Right cardiac atrium (tissue), 5 donors: ENCODE results near the gene AMFR. TPM values are rescaled to one million over a fixed set of nuclear protein-coding genes. Genes with fewer than 3 reads are reported as not detected.

Experiments used
- ATAC-seq, 2 donors: fragments of 200-7000 bp; cut with Tn5 transposase; one replicate each; pipeline versions ENCODE4 v1.8.0 to v1.9.1; 2020; ENCODE audit warnings: moderate library complexity in 2 of 2, mild to moderate bottlenecking in 1 of 2
- DNase-seq, 3 donors: peaks; one replicate each; pipeline ENCODE4 v3.0.0-alpha.2; 2020
- H3K27ac ChIP-seq: one replicate; pipeline ENCODE4 v1.5.1; 2013; ENCODE audit warnings: mild to moderate bottlenecking, low read length, control low read depth, moderate library complexity
- H3K27me3 ChIP-seq: one replicate; pipeline ENCODE4 v1.6.1; 2013; ENCODE audit not compliant: control insufficient read depth, insufficient read depth
- H3K4me1 ChIP-seq: one replicate; pipeline ENCODE4 v1.6.1; 2013; ENCODE audit warnings: low read length; ENCODE audit not compliant: control insufficient read depth, insufficient read depth
- H3K4me3 ChIP-seq: one replicate; pipeline ENCODE4 v1.5.1; 2013; ENCODE audit warnings: low read length, control low read depth
- H3K9me3 ChIP-seq: one replicate; pipeline ENCODE4 v1.6.1; 2013; ENCODE audit warnings: low read length; ENCODE audit not compliant: control insufficient read depth
- WGBS: extraction: QIAGEN DNeasy Blood & Tissue Kit; methylation state at CpG from one replicate; pipeline ENCODE4 v1.1.7; 2013; 5-methylcytosine and 5-hydroxymethylcytosine counted together
- intact Hi-C, 4 donors: fragments of 100-400 bp; cut with DNase I; formaldehyde crosslinking; loops; one replicate each; pipeline versions ENCODE4 v1.11.0 to v1.14.0; 2022 to 2023
- long read RNA-seq, 4 donors: library from polyadenylated mRNA; unstranded; transcript quantifications; one replicate each; pipeline ENCODE4 v2.0.0, GENCODE V29; 2020 to 2021
- polyA plus RNA-seq: library from polyadenylated mRNA; stranded (reverse); fragments of 200-250 nt; gene quantifications from one replicate; pipeline ENCODE4 v1.2.3, GENCODE V29; 2013
- total RNA-seq, 4 donors: library from RNA; stranded (reverse); fragmentation: NEBNext Ultra II Directional; extraction: Animal tissue kit (Norgen Biotek cat#: 25700); gene quantifications; one replicate each; pipeline ENCODE4 v1.2.1, GENCODE V29; 2021
- donor health status: healthy with polysubstance abuse.
- donor health status: DM: no; HTN: yes; CAD: no.
- donor health status: DM: no; HTN: no; CAD: no.
- donor health status: DM: no; HTN: yes; CAD: no; lungs with severe emphysema.
- donor health status: DM: yes; HTN: yes; CAD: no.

AMFR gene
- 100 to 1,000 TPM in 1 of 4 donors, 10 to 100 TPM in 3; 88.7 to 103 (median 93.5) TPM for total RNA-seq
- 52.3 TPM for polyA plus RNA-seq
- long read RNA-seq, donor 1, transcript AMFR-208 (1 exons, 1,844 nt) = minor isoform, 25 of 238 reads
- long read RNA-seq, donor 1, transcript AMFR-201 (14 exons, 3,600 nt) = major isoform, 197 of 238 reads
- long read RNA-seq, donor 1, transcript AMFR-210 (2 exons, 1,230 nt) = minor isoform, 6 of 238 reads
- long read RNA-seq, donor 1, partial matches to known transcripts = 6 of 238 reads
- long read RNA-seq, donor 1, other reads (novel, unspliced or antisense) = 3 of 238 reads
- long read RNA-seq, donor 2, transcript AMFR-208 (1 exons, 1,844 nt) = minor isoform, 10 of 53 reads
- long read RNA-seq, donor 2, transcript AMFR-201 (14 exons, 3,600 nt) = major isoform, 36 of 53 reads
- long read RNA-seq, donor 2, partial matches to known transcripts = 1 of 53 reads
- long read RNA-seq, donor 2, other reads (novel, unspliced or antisense) = 3 of 53 reads
- long read RNA-seq, donor 3, transcript AMFR-201 (14 exons, 3,600 nt) = major isoform, 21 of 93 reads
- long read RNA-seq, donor 3, transcript AMFR-208 (1 exons, 1,844 nt) = minor isoform, 5 of 93 reads
- long read RNA-seq, donor 3, transcript AMFR-210 (2 exons, 1,230 nt) = minor isoform, 16 of 93 reads
- long read RNA-seq, donor 3, partial matches to known transcripts = 6 of 93 reads
- long read RNA-seq, donor 3, other reads (novel, unspliced or antisense) = 45 of 93 reads
- long read RNA-seq, donor 4, transcript AMFR-201 (14 exons, 3,600 nt) = major isoform, 42 of 47 reads
- long read RNA-seq, donor 4, partial matches to known transcripts = 0 of 47 reads
- long read RNA-seq, donor 4, other reads (novel, unspliced or antisense) = 1 of 47 reads

GRCh38 chr16:56425439-56425832 is at the start of gene AMFR:
AMFR (minus strand) TSS chr16:56425545; CDS start chr16:56425327, 218 bp downstream.
- DNase-seq = peak; percentile 73 to 91 (median 89)

DNA sequence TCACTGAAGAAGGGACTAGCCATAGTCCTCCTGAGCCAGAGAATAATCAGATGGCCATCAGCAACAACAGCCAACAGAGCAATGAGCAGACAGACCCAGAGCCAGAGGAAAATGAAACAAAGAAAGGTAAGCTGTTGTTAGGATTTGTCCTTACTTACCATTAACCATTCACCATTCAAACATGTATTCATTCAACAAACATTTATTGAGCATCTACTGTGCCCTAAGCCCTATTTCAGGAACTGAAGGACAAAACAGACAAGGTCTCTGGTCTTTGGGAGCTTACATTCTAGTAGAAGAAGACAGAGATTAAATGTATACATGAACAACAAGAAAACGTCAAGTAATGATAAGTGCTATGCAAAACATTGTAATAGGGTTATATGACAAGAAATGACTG is 45.3 kb upstream of the AMFR start:
- no peak overlapping the region for H3K4me3 ChIP-seq
- no peak for DNase-seq
- 84% methylated on average over 1 of the region's 1 CpG for WGBS
- H3K27me3 ChIP-seq = no peaks in the 10 kb centered on the region
- no peak overlapping the region for H3K27ac ChIP-seq
- ATAC-seq = no peak
- H3K9me3 ChIP-seq = no peaks in the 10 kb centered on the region
- H3K4me1 ChIP-seq = no peaks in the 10 kb centered on the region
- intact Hi-C loops = no loop called here

More at GRCh38 chr16:56425439-56425832, at the start of gene AMFR:
- H3K4me1 ChIP-seq = peaks cover 3% of the 10 kb centered on the region
- no peaks in the 10 kb centered on the region for H3K9me3 ChIP-seq
- H3K27ac ChIP-seq = peak within 1 kb of the TSS; percentile 87
- peak within 1 kb of the TSS; percentile 95 for H3K4me3 ChIP-seq
- under 1% methylated on average over 57 of the region's 57 CpGs for WGBS
- ATAC-seq = peak; percentile 96
- intact Hi-C loops = no loop called here
- H3K27me3 ChIP-seq = no peaks in the 10 kb centered on the region

DNA sequence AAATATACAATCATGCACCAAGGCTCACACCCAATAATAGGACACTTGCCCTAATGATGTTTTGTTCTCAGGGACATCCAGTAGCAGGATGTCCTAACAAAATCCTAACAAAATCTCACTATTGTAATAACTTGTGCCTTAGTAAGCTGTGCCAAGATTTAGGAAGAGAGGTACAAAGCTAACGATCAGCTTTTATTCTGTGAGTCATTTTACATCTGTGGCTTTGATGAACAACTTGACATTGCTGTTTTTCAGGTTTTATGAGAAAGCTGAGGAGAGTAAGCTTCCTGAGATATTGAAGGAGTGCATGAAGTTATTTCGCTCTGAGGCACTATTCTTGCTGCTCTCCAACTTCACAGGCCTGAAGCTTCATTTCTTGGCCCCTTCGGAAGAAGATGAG is 44.9 kb upstream of the AMFR start:
- Histone ChIP-seq H3K4me1 (no peaks in the 10 kb centered on the region), H3K4me3 (no peak overlapping the region), H3K9me3 (no peaks in the 10 kb centered on the region), H3K27me3 (no peaks in the 10 kb centered on the region), H3K27ac (no peak overlapping the region)
- WGBS = 88% methylated on average over 3 of the region's 3 CpGs
- intact Hi-C loops = no loop called here
- no peak for ATAC-seq
- DNase-seq = no peak

DNA sequence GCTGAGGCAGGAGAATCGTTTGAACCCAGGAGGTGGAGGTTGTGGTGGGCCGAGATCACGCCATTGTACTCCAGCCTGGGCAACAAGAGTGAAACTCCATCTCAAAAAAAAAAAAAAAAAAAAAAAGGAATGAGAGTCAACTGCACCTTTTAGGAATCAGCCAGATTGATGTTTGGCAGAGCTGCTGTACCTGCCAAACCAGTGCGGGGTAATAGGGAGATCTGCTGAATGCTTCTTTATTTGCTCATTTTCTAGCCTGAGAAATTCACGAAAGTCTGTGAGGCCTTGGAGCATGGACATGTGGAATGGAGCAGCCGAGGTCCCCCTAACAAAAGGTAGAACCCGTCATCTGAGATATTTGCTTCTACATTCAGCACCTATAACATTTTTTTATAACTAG is 44.4 kb upstream of the AMFR start:
- no peak for DNase-seq
- WGBS = 96% methylated on average over 7 of the region's 7 CpGs
- ATAC-seq = no peak
- no peak overlapping the region for H3K4me3 ChIP-seq
- no peaks in the 10 kb centered on the region for H3K9me3 ChIP-seq
- no peaks in the 10 kb centered on the region for H3K27me3 ChIP-seq
- H3K27ac ChIP-seq = no peak overlapping the region
- H3K4me1 ChIP-seq = no peaks in the 10 kb centered on the region
- intact Hi-C loops = no loop called here

DNA sequence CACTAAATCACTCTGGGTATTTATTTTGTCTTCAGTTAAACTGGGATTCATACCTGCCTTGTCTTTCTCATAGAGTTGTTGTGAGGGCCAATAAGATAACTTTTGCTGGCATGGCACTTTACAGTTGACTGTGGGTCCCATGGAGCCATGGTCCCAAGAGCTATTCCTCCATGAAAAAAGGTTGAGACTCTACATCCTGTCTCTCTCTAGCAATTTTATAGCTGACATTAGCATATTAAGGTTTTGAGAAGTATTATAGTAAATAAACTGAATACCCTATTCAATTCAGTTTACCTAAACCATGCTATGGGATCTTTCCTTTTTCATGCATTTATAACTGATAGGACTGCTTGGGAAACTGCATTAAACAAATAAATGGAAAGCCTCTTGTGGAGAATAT is 43.5 kb upstream of the AMFR start:
- no peak for DNase-seq
- Histone ChIP-seq H3K27me3 (no peaks in the 10 kb centered on the region), H3K4me3 (no peak overlapping the region), H3K9me3 (no peaks in the 10 kb centered on the region), H3K4me1 (no peaks in the 10 kb centered on the region), H3K27ac (no peak overlapping the region)
- intact Hi-C loops = no loop called here
- no peak for ATAC-seq

GRCh38 chr16:56466344-56466743 is 41.0 kb upstream of the AMFR start:
- H3K4me1 ChIP-seq = no peaks in the 10 kb centered on the region
- over 99% methylated on average over 2 of the region's 2 CpGs for WGBS
- H3K27me3 ChIP-seq = no peaks in the 10 kb centered on the region
- no peak for ATAC-seq
- DNase-seq = no peak
- no peak overlapping the region for H3K4me3 ChIP-seq
- no peaks in the 10 kb centered on the region for H3K9me3 ChIP-seq
- intact Hi-C loops = no loop called here
- no peak overlapping the region for H3K27ac ChIP-seq

- WGBS = 97% methylated on average over 6 of the region's 6 CpGs
- ATAC-seq = no peak
- no peaks in the 10 kb centered on the region for H3K9me3 ChIP-seq
- intact Hi-C loops = no loop called here
- H3K4me1 ChIP-seq = no peaks in the 10 kb centered on the region
- no peak overlapping the region for H3K27ac ChIP-seq
- no peak for DNase-seq
- no peaks in the 10 kb centered on the region for H3K27me3 ChIP-seq
- H3K4me3 ChIP-seq = no peak overlapping the region
Measured at GRCh38 chr16:56463153-56463552, 37.8 kb upstream of the AMFR start.

DNA sequence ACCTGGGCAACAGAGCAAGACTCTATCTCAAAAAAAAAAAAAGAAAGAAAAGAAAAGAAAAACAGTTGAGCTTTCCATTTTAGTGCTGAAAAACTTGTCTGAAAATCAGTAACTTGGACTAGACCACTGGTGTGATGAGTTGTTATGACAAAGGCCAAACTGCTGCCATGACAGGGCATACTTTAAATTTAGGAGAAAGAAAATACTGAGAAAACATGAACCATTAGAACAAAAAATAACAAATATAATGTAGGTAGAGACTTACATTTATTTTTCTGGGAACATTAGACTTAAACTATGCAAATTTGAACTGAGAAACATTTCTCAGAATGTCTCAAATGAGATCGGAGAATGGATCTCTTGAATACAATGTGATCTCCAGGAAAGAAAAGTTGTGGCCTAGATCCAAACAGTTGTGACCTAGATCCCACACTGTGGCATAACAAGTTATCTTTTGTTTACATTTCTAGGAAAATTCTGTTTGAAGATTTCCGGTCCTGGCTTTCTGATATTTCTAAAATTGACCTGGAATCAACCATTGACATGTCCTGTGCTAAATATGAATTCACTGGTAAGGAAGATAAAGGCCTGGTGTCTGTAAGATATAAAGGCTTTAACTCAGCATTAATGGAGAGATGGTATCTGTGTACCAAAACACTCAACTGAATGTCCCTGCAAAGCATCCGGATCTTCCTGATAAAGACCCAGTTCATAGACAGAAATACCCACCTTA is 36.9 kb upstream of the AMFR start:
- no peaks in the 10 kb centered on the region for H3K9me3 ChIP-seq
- intact Hi-C loops = no loop called here
- DNase-seq (no peak), ATAC-seq (no peak)
- H3K27ac ChIP-seq = no peak overlapping the region
- 74% methylated on average over 3 of the region's 3 CpGs for WGBS
- H3K4me3 ChIP-seq = no peak overlapping the region
- H3K27me3 ChIP-seq = no peaks in the 10 kb centered on the region
- H3K4me1 ChIP-seq = no peaks in the 10 kb centered on the region

DNA sequence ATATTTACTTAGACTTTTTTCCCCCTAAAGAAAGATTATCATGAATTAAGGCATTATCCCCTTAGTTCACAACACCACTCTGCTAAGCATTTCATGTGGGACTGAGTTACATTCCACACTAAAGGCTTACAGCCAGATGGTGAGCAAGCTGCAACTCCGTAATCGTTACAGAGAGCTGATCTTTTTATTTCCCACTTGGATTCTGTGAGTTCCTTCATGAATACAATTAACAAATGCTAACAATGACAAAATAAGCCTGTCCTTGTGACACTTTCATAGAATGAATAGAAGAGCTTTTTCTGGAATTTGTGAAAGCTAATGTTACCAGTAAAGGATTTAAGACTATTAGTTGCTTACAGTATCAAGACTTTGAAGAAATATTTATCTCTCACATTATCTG is 34.8 kb upstream of the AMFR start:
- H3K4me3 ChIP-seq = no peak overlapping the region
- WGBS = 65% methylated on average over 2 of the region's 2 CpGs
- no peak for DNase-seq
- H3K27me3 ChIP-seq = no peaks in the 10 kb centered on the region
- H3K4me1 ChIP-seq = no peaks in the 10 kb centered on the region
- no peak overlapping the region for H3K27ac ChIP-seq
- intact Hi-C loops = no loop called here
- no peaks in the 10 kb centered on the region for H3K9me3 ChIP-seq
- ATAC-seq = no peak

- no peak for DNase-seq
- Histone ChIP-seq H3K9me3 (no peaks in the 10 kb centered on the region), H3K4me1 (no peaks in the 10 kb centered on the region), H3K27me3 (no peaks in the 10 kb centered on the region), H3K27ac (no peak overlapping the region), H3K4me3 (no peak overlapping the region)
- WGBS = 94% methylated on average over 6 of the region's 6 CpGs
- ATAC-seq = no peak
- intact Hi-C loops = no loop called here
Measured at GRCh38 chr16:56457927-56458470, 32.7 kb upstream of the AMFR start.
